PFSK-1 (cell line): ENCODE measurements around the gene TOX3.

Experiments used
- FOXP2 ChIP-seq: optimal IDR thresholded peaks from 2 replicates; pipeline ENCODE3; 2011; ENCODE audit warnings: borderline replicate concordance, control low read depth, inconsistent platforms; ENCODE audit not compliant: insufficient read depth; ENCODE audit errors: extremely low read length, extremely low read depth
- POLR2AphosphoS5 ChIP-seq: IDR thresholded peaks from 2 replicates; pipeline ENCODE4 v1.6.1; 2012; ENCODE audit warnings: low read depth, mild to moderate bottlenecking, control low read depth, low read length, moderate library complexity
- REST ChIP-seq, 2 experiments: IDR thresholded peaks; 2 replicates each; pipeline versions ENCODE4 v1.6.1 to v1.8.0; 2011 to 2012; ENCODE audit warnings: low read depth in 2 of 2, low read length in 2 of 2, control low read depth in 1 of 2, inconsistent platforms in 1 of 2, mild to moderate bottlenecking in 1 of 2, moderate library complexity in 1 of 2; ENCODE audit not compliant: insufficient read depth in 1 of 2
- SIN3A ChIP-seq: IDR thresholded peaks from 2 replicates; pipeline ENCODE4 v1.6.1; 2012; ENCODE audit warnings: mild to moderate bottlenecking, low read length, moderate library complexity, borderline replicate concordance; ENCODE audit not compliant: insufficient read depth
- TAF1 ChIP-seq: IDR thresholded peaks from 2 replicates; pipeline ENCODE4 v1.6.1; 2012; ENCODE audit warnings: low read length, control low read depth, borderline replicate concordance; ENCODE audit not compliant: insufficient read depth

TOX3 gene

GRCh38 chr16:52469775-52470174 lies 77.2 kb downstream of the TOX3 start:
- TF ChIP-seq POLR2AphosphoS5, result no peak
- TF ChIP-seq TAF1, result no peak
- no peak for TF ChIP-seq SIN3A
- TF ChIP-seq REST (IDR thresholded peaks at IDR 0.05; ENCODE audit: insufficient read depth in 1 of 2, low read depth in 2 of 2, low read length in 2 of 2), result no peak
- TF ChIP-seq FOXP2, result no peak

GRCh38 chr16:52469091-52469490 lies 77.9 kb downstream of the TOX3 start:
- TF ChIP-seq FOXP2 (no peak), SIN3A (no peak), POLR2AphosphoS5 (no peak), REST (IDR thresholded peaks at IDR 0.05; ENCODE audit: insufficient read depth in 1 of 2, low read depth in 2 of 2, low read length in 2 of 2) (no peak), TAF1 (no peak)

GRCh38 chr16:52467753-52468152 lies 79.2 kb downstream of the TOX3 start:
- no peak for TF ChIP-seq SIN3A
- TF ChIP-seq FOXP2, result no peak
- no peak for TF ChIP-seq TAF1
- TF ChIP-seq POLR2AphosphoS5, result no peak

- TF ChIP-seq FOXP2 (no peak), POLR2AphosphoS5 (no peak), TAF1 (no peak), REST (IDR thresholded peaks at IDR 0.05; ENCODE audit: insufficient read depth in 1 of 2, low read depth in 2 of 2, low read length in 2 of 2) (no peak), SIN3A (no peak)
Observed at GRCh38 chr16:52466994-52467393, 79.9 kb downstream of the TOX3 start.

GRCh38 chr16:52465711-52466267 lies 81.2 kb downstream of the TOX3 start:
- TF ChIP-seq REST (IDR thresholded peaks at IDR 0.05; ENCODE audit: insufficient read depth in 1 of 2, low read depth in 2 of 2, low read length in 2 of 2) (no peak), SIN3A (no peak), POLR2AphosphoS5 (no peak), FOXP2 (no peak), TAF1 (no peak)
